Ovary (tissue), 10 donors: ENCODE measurements around the gene KRTAP3-1. TPM values are rescaled to one million over a fixed set of nuclear protein-coding genes. Genes with fewer than 3 reads are reported as not detected.
"Not testable (repeated sequence)": the region's sequence is repeated elsewhere in the genome, so short reads cannot be mapped to it uniquely, and the experiment has no call there.

Source experiments
- DNase-seq, 5 donors: peaks; one replicate each; pipeline ENCODE4 v3.0.0-alpha.2; 2019 to 2020
- H3K27ac ChIP-seq, 2 donors: fragments of 200-600 bp; one replicate each; pipeline versions ENCODE4 v1.5.1 to v1.8.0; 2019 to 2022
- H3K27me3 ChIP-seq: fragments of 200-600 bp; one replicate; pipeline ENCODE4 v1.8.0; 2022
- H3K36me3 ChIP-seq: fragments of 200-600 bp; sonication (generic); one replicate; pipeline ENCODE4 v1.5.1; 2019
- H3K4me1 ChIP-seq: one replicate; pipeline ENCODE4 v1.8.1; 2013; ENCODE audit warnings: mild to moderate bottlenecking, moderate library complexity; ENCODE audit not compliant: insufficient read depth
- H3K4me3 ChIP-seq: fragments of 200-600 bp; sonication (generic); one replicate; pipeline ENCODE4 v1.5.1; 2017
- H3K9me3 ChIP-seq, 2 donors: fragments of 200-600 bp in 1 of 2; sonication (generic) in 1 of 2; one replicate each; pipeline versions ENCODE4 v1.5.1 to v1.8.1; 2013 to 2019; ENCODE audit warnings: mild to moderate bottlenecking in 1 of 2, moderate library complexity in 1 of 2
- EP300 ChIP-seq: sonication (generic); formaldehyde crosslinking; IDR thresholded peaks from one replicate; pipeline ENCODE4 v1.6.1; 2017; ENCODE audit warnings: antibody characterized with exemption
- POLR2A ChIP-seq: fragments of 450-650 bp; IDR thresholded peaks from one replicate; pipeline ENCODE4 v1.6.1; 2017; ENCODE audit warnings: antibody characterized with exemption, mild to moderate bottlenecking, moderate library complexity
- WGBS, 3 donors: extraction: QIAGEN DNeasy Blood & Tissue Kit in 1 of 3; methylation state at CpG; one replicate each; pipeline versions ENCODE4 v1.1.5 to v1.1.7; 2013 to 2017; 5-methylcytosine and 5-hydroxymethylcytosine counted together
- intact Hi-C, 4 donors: fragments of 100-400 bp; cut with DNase I; formaldehyde crosslinking; loops; one replicate each; pipeline versions ENCODE4 v1.11.0 to v1.15.1; 2022 to 2023
- long read RNA-seq, 3 donors: library from polyadenylated mRNA in 2 of 3; unstranded in 2 of 3; transcript quantifications; one replicate each; pipeline ENCODE4 v2.0.0 and lab custom pipeline, GENCODE V29; 2021 to 2026
- polyA plus RNA-seq, 2 donors: library from polyadenylated mRNA; stranded (reverse); fragments of 200-250 nt in 1 of 2; fragments of 350-450 nt in 1 of 2; fragmentation: Illumina TruSeq in 1 of 2; extraction: RNeasy Lipid Tissue Mini Kit (QIAGEN cat#74804) in 1 of 2; gene quantifications; one replicate each; pipeline ENCODE4 v1.2.3, GENCODE V29; 2013 to 2014
- total RNA-seq, 7 donors: library from RNA; depleted of rRNA in 2 of 7; stranded (reverse); fragments of >200 nt in 2 of 7; fragmentation: NEBNext Ultra II Directional in 3 of 7; extraction: Animal tissue kit (Norgen Biotek cat#: 25700) in 3 of 7; gene quantifications; one replicate each; pipeline versions ENCODE4 v1.1.0 to v1.2.4, GENCODE V29; 2016 to 2023
- TF ChIP-seq, protein P1 (sequence below), 3 donors: fragments of 450-650 bp in 2 of 3; fragments of 200-600 bp in 1 of 3; IDR thresholded peaks; one replicate each; pipeline versions ENCODE4 v1.5.1 to v1.8.0; 2016 to 2022; ENCODE audit warnings: antibody characterized with exemption in 3 of 3, mild to moderate bottlenecking in 1 of 3
- donor health status: DM: no; HTN: no; CAD: no; lungs with moderate emphysema.
- donor health status: DM: no; HTN: no; CAD: no.
- donor health status: Bipolar disorder and iron deficiency.
- donor health status: DM: yes; HTN: yes; CAD: no.
- donor health status: DM: no; HTN: no; CAD: no.
- donor health status: DM: yes; HTN: yes; CAD: no.

Gene KRTAP3-1
- total RNA-seq (not detected), polyA plus RNA-seq (not detected)
- long read RNA-seq, donor 1 = 0 reads
- long read RNA-seq, donor 2 = 0 reads
- long read RNA-seq, donor 3 = 0 reads

DNA sequence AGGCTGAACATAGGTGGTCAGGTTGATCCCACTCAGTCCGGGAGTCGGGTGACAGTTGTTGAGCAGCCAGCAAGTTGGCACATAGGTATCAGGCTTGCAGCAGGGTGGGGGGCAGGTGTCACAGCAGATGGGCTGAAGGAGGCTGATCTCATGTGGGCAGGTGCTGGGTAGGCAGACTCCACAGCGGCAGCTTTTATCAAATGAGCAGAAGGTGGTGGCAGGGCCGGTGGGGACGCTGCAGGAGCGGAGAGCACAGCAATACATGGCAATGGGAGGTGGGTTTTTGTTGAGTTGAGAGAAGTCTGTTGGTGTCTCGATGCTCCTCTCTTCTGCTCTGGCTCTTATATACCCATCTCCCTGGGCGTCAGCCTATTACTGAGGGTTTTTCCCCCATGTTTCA is at the start of gene KRTAP3-1:
TSS of gene KRTAP3-1 (minus strand) at position 318 of the 400 bp plus-strand sequence. CDS start at position 264, 54 bp downstream.
- no peaks in the 10 kb centered on the region for H3K27me3 ChIP-seq
- intact Hi-C loops = loop anchor here in 1 of 4 donors (10.0 kb wide), 1 partner anchor 1974 kb away; no protein-coding TSS in a partner anchor
- WGBS, 3 donors = 84 to 89% (median 86%) methylated on average over 8 of the region's 8 CpGs
- no peak within 1 kb of the TSS for H3K27ac ChIP-seq
- no peaks in the 10 kb centered on the region for H3K4me1 ChIP-seq
- DNase-seq = no peak
- TF ChIP-seq EP300 = no peak
- TF ChIP-seq POLR2A = no peak
- TF ChIP-seq, protein P1, sequence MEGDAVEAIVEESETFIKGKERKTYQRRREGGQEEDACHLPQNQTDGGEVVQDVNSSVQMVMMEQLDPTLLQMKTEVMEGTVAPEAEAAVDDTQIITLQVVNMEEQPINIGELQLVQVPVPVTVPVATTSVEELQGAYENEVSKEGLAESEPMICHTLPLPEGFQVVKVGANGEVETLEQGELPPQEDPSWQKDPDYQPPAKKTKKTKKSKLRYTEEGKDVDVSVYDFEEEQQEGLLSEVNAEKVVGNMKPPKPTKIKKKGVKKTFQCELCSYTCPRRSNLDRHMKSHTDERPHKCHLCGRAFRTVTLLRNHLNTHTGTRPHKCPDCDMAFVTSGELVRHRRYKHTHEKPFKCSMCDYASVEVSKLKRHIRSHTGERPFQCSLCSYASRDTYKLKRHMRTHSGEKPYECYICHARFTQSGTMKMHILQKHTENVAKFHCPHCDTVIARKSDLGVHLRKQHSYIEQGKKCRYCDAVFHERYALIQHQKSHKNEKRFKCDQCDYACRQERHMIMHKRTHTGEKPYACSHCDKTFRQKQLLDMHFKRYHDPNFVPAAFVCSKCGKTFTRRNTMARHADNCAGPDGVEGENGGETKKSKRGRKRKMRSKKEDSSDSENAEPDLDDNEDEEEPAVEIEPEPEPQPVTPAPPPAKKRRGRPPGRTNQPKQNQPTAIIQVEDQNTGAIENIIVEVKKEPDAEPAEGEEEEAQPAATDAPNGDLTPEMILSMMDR (IDR thresholded peaks at IDR 0.05) = no peak
- no peaks in the 10 kb centered on the region for H3K9me3 ChIP-seq
- no peaks in the 10 kb centered on the region for H3K36me3 ChIP-seq
- H3K4me3 ChIP-seq = no peak within 1 kb of the TSS

DNA sequence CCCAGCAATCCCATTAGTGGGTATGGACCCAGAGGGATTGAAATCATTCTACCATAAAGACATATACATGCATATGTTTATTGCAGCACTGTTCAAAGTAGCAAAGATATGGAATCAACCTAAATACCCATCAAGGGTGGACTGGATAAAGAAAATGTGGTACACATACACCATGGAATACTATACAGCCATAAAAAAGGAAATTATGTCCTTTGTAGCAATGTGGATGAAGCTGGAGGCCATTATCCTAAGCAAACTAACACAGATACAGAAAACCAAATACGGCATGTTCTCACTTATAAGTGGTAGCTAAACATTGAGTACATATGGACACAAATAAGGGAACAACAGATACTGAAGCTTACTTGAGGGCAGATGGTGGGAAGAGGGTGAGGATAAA is 48.6 kb upstream of the KRTAP3-1 start:
- DNase-seq = no peak
- 90 to 95% (median 94%) methylated on average over 1 of the region's 1 CpG for WGBS, 3 donors
- no peaks in the 10 kb centered on the region for H3K9me3 ChIP-seq
- TF ChIP-seq EP300 (no peak), POLR2A (no peak)
- TF ChIP-seq, protein P1 (IDR thresholded peaks at IDR 0.05) = no peak
- no peaks in the 10 kb centered on the region for H3K27me3 ChIP-seq
- intact Hi-C loops = no loop called here
- H3K27ac ChIP-seq = no peak overlapping the region
- no peaks in the 10 kb centered on the region for H3K36me3 ChIP-seq
- no peak overlapping the region for H3K4me3 ChIP-seq
- H3K4me1 ChIP-seq = peaks cover 2% of the 10 kb centered on the region

DNA sequence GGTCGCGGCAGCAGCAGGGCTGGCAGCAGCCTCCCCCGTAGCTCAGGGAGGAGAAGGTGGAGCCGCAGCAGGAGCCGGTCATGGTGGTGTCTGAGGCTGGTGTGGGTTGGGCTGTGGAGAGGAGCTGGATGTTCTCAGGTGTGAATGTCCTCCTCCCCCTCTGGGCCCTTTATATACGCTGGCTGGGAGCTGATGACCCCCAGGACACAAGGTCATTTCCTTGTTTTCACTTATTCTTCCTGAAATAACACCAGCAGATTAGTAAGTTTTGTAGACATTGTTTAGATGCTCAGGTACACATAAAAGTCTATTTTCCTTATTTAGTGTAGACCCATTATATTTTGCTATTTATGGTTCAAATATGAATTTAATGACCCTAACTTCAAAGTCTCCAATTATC is 46.2 kb upstream of the KRTAP3-1 start, which contains the start of gene KRTAP2-2:
TSS of gene KRTAP2-2 (minus strand) at position 101 of the 400 bp plus-strand sequence. CDS start at position 82, 19 bp downstream.
- H3K36me3 ChIP-seq, H3K4me3 ChIP-seq, DNase-seq, H3K27me3 ChIP-seq, H3K4me1 ChIP-seq, intact Hi-C loops, H3K9me3 ChIP-seq, H3K27ac ChIP-seq: not testable (repeated sequence)
- WGBS, 3 donors = 11 to 48% (median 46%) methylated on average over 1 to 4 of the region's 6 CpGs

DNA sequence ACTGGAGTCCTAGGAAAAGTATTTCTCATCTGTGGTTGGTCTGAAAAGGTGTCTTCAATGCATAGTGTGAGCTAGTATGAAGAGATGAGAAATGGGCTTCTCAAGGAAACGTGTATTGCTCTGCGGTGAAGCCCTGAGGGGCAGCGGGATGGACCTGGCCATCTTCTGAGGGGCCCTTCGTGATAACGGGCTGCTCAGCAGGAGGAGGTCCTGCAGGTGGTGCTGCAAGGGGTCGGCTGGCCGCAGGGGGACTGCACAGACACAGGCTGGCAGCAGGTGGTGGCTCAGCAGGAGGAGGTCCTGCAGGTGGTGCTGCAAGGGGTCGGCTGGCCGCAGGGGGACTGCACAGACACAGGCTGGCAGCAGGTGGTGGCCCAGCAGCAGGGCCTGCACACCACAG is 45.6 kb upstream of the KRTAP3-1 start:
- intact Hi-C loops, H3K4me1 ChIP-seq, H3K4me3 ChIP-seq, H3K36me3 ChIP-seq, H3K9me3 ChIP-seq, H3K27ac ChIP-seq, DNase-seq, H3K27me3 ChIP-seq: not testable (repeated sequence)
- 72 to 89% (median 85%) methylated on average over 7 to 9 of the region's 9 CpGs for WGBS, 3 donors

DNA sequence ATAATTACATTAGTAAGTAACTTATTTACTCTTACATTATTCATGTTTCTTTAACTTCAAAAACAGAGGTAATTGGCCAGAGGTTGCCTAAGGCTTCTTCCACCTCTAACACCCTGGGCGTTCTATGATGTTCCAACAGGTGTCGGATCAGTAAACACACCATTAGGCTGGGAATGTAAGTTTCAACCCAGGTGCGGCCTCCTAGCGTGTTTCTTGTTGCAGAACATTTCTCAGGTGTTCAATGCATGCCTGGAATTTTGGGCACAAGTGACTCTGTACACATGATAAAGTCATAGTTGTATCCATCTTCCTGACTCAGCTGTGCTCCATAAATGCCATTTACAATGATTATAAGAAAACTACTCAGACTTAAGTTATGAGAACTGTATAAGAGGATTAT is 45.1 kb upstream of the KRTAP3-1 start:
- WGBS, 3 donors = 95 to 97% (median 96%) methylated on average over 4 of the region's 4 CpGs
- no peak for DNase-seq
- H3K27ac ChIP-seq = no peak overlapping the region
- intact Hi-C loops = no loop called here
- no peaks in the 10 kb centered on the region for H3K36me3 ChIP-seq
- H3K9me3 ChIP-seq = no peaks in the 10 kb centered on the region
- H3K27me3 ChIP-seq = no peaks in the 10 kb centered on the region
- TF ChIP-seq POLR2A (no peak), EP300 (no peak)
- TF ChIP-seq, protein P1 (IDR thresholded peaks at IDR 0.05) = no peak
- no peak overlapping the region for H3K4me3 ChIP-seq
- no peaks in the 10 kb centered on the region for H3K4me1 ChIP-seq
